T-helper 1 cell treated with Interleukin-12 subunit alpha and Interleukin-12 subunit beta and Interleukin-4 antibody, amounts not matched to agents 30 μg/mL and 1 μg/mL, for 36 hours (primary cell): ENCODE measurements around the gene HLA-C.

ENCODE experiments used
- H3K27ac Mint-ChIP-seq: one replicate; pipeline ENCODE4 v1.8.0; 2021; ENCODE audit warnings: mild to moderate bottlenecking, mixed read lengths
- H3K27me3 Mint-ChIP-seq: one replicate; pipeline ENCODE4 v1.8.0; 2021; ENCODE audit warnings: low read depth, mixed read lengths
- H3K36me3 Mint-ChIP-seq: one replicate; pipeline ENCODE4 v1.8.0; 2021; ENCODE audit warnings: low read depth, mixed read lengths
- H3K4me1 Mint-ChIP-seq: one replicate; pipeline ENCODE4 v1.8.0; 2021; ENCODE audit warnings: low read depth, mixed read lengths
- H3K4me3 Mint-ChIP-seq: one replicate; pipeline ENCODE4 v1.8.0; 2021; ENCODE audit warnings: mild to moderate bottlenecking, moderate library complexity, mixed read lengths
- H3K9me3 Mint-ChIP-seq: one replicate; pipeline ENCODE4 v1.8.0; 2021; ENCODE audit warnings: mixed read lengths

HLA-C gene

GRCh38 chr6:31271641-31272357 lies at the start of gene HLA-C:
TSS of gene HLA-C (minus strand) at chr6:31272092. CDS start at chr6:31272071, 21 bp downstream.
- H3K27ac Mint-ChIP-seq, result peak within 1 kb of the TSS; percentile 94
- no peaks in the 10 kb centered on the region for H3K9me3 Mint-ChIP-seq
- peaks cover 16% of the 10 kb centered on the region for H3K27me3 Mint-ChIP-seq
- peaks cover 43% of the 10 kb centered on the region for H3K36me3 Mint-ChIP-seq
- peaks cover 36% of the 10 kb centered on the region for H3K4me1 Mint-ChIP-seq
- H3K4me3 Mint-ChIP-seq, result peak within 1 kb of the TSS; percentile 97

GRCh38 chr6:31321005-31321707 lies 49.3 kb upstream of the HLA-C start:
- no peak overlapping the region for H3K4me3 Mint-ChIP-seq
- peaks cover 67% of the 10 kb centered on the region for H3K27me3 Mint-ChIP-seq

GRCh38 chr6:31317036-31317435 lies 45.1 kb upstream of the HLA-C start:
- Mint-ChIP-seq H3K27ac (no peak overlapping the region), H3K9me3 (no peaks in the 10 kb centered on the region), H3K27me3 (peaks cover 63% of the 10 kb centered on the region), H3K4me1 (no peaks in the 10 kb centered on the region), H3K4me3 (no peak overlapping the region), H3K36me3 (no peaks in the 10 kb centered on the region)

More at GRCh38 chr6:31321005-31321707, 49.3 kb upstream of the HLA-C start:
- H3K4me1 Mint-ChIP-seq, result no peaks in the 10 kb centered on the region
- H3K36me3 Mint-ChIP-seq, result peaks cover 5% of the 10 kb centered on the region
- peaks cover 11% of the 10 kb centered on the region for H3K9me3 Mint-ChIP-seq
- H3K27ac Mint-ChIP-seq, result no peak overlapping the region

- no peak overlapping the region for H3K27ac Mint-ChIP-seq
- H3K36me3 Mint-ChIP-seq, result no peaks in the 10 kb centered on the region
- H3K4me1 Mint-ChIP-seq, result peaks cover 2% of the 10 kb centered on the region
- H3K27me3 Mint-ChIP-seq, result peaks cover 51% of the 10 kb centered on the region
- H3K9me3 Mint-ChIP-seq, result no peaks in the 10 kb centered on the region
- H3K4me3 Mint-ChIP-seq, result no peak overlapping the region
Measured at GRCh38 chr6:31309641-31310040, 37.7 kb upstream of the HLA-C start.

GRCh38 chr6:31308845-31309175 lies 36.9 kb upstream of the HLA-C start:
- no peak overlapping the region for H3K27ac Mint-ChIP-seq
- peaks cover 2% of the 10 kb centered on the region for H3K4me1 Mint-ChIP-seq
- no peak overlapping the region for H3K4me3 Mint-ChIP-seq
- no peaks in the 10 kb centered on the region for H3K9me3 Mint-ChIP-seq
- H3K27me3 Mint-ChIP-seq, result peaks cover 55% of the 10 kb centered on the region
- H3K36me3 Mint-ChIP-seq, result no peaks in the 10 kb centered on the region

- Mint-ChIP-seq H3K27ac (peak overlapping the region; percentile 59), H3K9me3 (no peaks in the 10 kb centered on the region), H3K4me1 (peaks cover 2% of the 10 kb centered on the region), H3K36me3 (no peaks in the 10 kb centered on the region), H3K4me3 (peak overlapping the region; percentile 76), H3K27me3 (peaks cover 56% of the 10 kb centered on the region)
Measured at GRCh38 chr6:31308050-31308844, 36.4 kb upstream of the HLA-C start.

- H3K4me3 Mint-ChIP-seq, result no peak overlapping the region
- no peak overlapping the region for H3K27ac Mint-ChIP-seq
- peaks cover 2% of the 10 kb centered on the region for H3K4me1 Mint-ChIP-seq
- H3K36me3 Mint-ChIP-seq, result no peaks in the 10 kb centered on the region
- peaks cover 58% of the 10 kb centered on the region for H3K27me3 Mint-ChIP-seq
- H3K9me3 Mint-ChIP-seq, result no peaks in the 10 kb centered on the region
Measured at GRCh38 chr6:31307669-31308049, 35.8 kb upstream of the HLA-C start.

GRCh38 chr6:31305703-31306219 lies 33.9 kb upstream of the HLA-C start:
- Mint-ChIP-seq H3K9me3 (no peaks in the 10 kb centered on the region), H3K36me3 (no peaks in the 10 kb centered on the region), H3K27ac (no peak overlapping the region), H3K27me3 (peaks cover 57% of the 10 kb centered on the region), H3K4me1 (peaks cover 2% of the 10 kb centered on the region), H3K4me3 (no peak overlapping the region)

- Mint-ChIP-seq H3K27me3 (peaks cover 53% of the 10 kb centered on the region), H3K4me3 (no peak overlapping the region), H3K9me3 (no peaks in the 10 kb centered on the region), H3K36me3 (no peaks in the 10 kb centered on the region), H3K4me1 (peaks cover 2% of the 10 kb centered on the region), H3K27ac (no peak overlapping the region)
Measured at GRCh38 chr6:31304683-31305082, 32.8 kb upstream of the HLA-C start.

- Mint-ChIP-seq H3K27me3 (peaks cover 69% of the 10 kb centered on the region), H3K9me3 (no peaks in the 10 kb centered on the region), H3K4me3 (no peak overlapping the region), H3K27ac (no peak overlapping the region), H3K4me1 (no peaks in the 10 kb centered on the region), H3K36me3 (no peaks in the 10 kb centered on the region)
Measured at GRCh38 chr6:31300797-31301196, 28.9 kb upstream of the HLA-C start.

- Mint-ChIP-seq H3K9me3 (no peaks in the 10 kb centered on the region), H3K36me3 (no peaks in the 10 kb centered on the region), H3K4me3 (no peak overlapping the region), H3K27me3 (peaks cover 78% of the 10 kb centered on the region), H3K27ac (no peak overlapping the region), H3K4me1 (no peaks in the 10 kb centered on the region)
Measured at GRCh38 chr6:31299947-31300346, 28.1 kb upstream of the HLA-C start.

- Mint-ChIP-seq H3K36me3 (no peaks in the 10 kb centered on the region), H3K4me3 (no peak overlapping the region), H3K27me3 (peaks cover 80% of the 10 kb centered on the region), H3K27ac (no peak overlapping the region), H3K4me1 (no peaks in the 10 kb centered on the region), H3K9me3 (no peaks in the 10 kb centered on the region)
Measured at GRCh38 chr6:31299511-31299910, 27.6 kb upstream of the HLA-C start.

- Mint-ChIP-seq H3K27ac (no peak overlapping the region), H3K36me3 (no peaks in the 10 kb centered on the region), H3K4me3 (no peak overlapping the region), H3K9me3 (no peaks in the 10 kb centered on the region), H3K27me3 (peaks cover 59% of the 10 kb centered on the region), H3K4me1 (peaks cover 4% of the 10 kb centered on the region)
Measured at GRCh38 chr6:31294056-31294455, 22.2 kb upstream of the HLA-C start.

GRCh38 chr6:31293343-31293742 lies 21.5 kb upstream of the HLA-C start:
- Mint-ChIP-seq H3K36me3 (no peaks in the 10 kb centered on the region), H3K4me3 (no peak overlapping the region), H3K9me3 (no peaks in the 10 kb centered on the region), H3K27me3 (peaks cover 54% of the 10 kb centered on the region), H3K27ac (no peak overlapping the region), H3K4me1 (peaks cover 4% of the 10 kb centered on the region)
